Activated naive CD8-positive, alpha-beta T cell treated with anti-CD3 and anti-CD28 coated beads, Interleukin-2, amount 10 ng/mL, durations not matched to agents 7 days and 5 days (primary cell): Measurements from ENCODE around the gene COX7A2L. TPM values are rescaled to one million over a fixed set of nuclear protein-coding genes. Genes with fewer than 3 reads are reported as not detected.
"Not testable (repeated sequence)": the region's sequence is repeated elsewhere in the genome, so short reads cannot be mapped to it uniquely, and the experiment has no call there.

Experiments used
- ATAC-seq: fragments of 150-1000 bp; cut with Tn5 transposase; one replicate; pipeline ENCODE4 v1.10.0; 2021; ENCODE audit warnings: low read depth, moderate library complexity
- POLR2A ChIA-PET: fragments of 350-600 bp; sonication (Branson Sonifier 250); formaldehyde crosslinking; loops from one replicate; lab custom pipeline; 2021; ENCODE audit warnings: antibody characterized with exemption; lab: Charles Lee
- DNase-seq: peaks from one replicate; pipeline ENCODE4 v3.0.0; 2021
- H3K27ac Mint-ChIP-seq: one replicate; pipeline ENCODE4 v1.8.0; 2022; ENCODE audit warnings: mild to moderate bottlenecking, mixed read lengths
- H3K27me3 Mint-ChIP-seq: one replicate; pipeline ENCODE4 v1.8.0; 2022; ENCODE audit warnings: mild to moderate bottlenecking, moderate library complexity, mixed read lengths
- H3K36me3 Mint-ChIP-seq: one replicate; pipeline ENCODE4 v1.8.0; 2021; ENCODE audit warnings: mild to moderate bottlenecking, mixed read lengths
- H3K4me1 Mint-ChIP-seq: one replicate; pipeline ENCODE4 v1.8.0; 2021; ENCODE audit warnings: mixed read lengths
- H3K4me3 Mint-ChIP-seq: one replicate; pipeline ENCODE4 v1.8.0; 2022; ENCODE audit warnings: mild to moderate bottlenecking, moderate library complexity, mixed read lengths
- H3K9me3 Mint-ChIP-seq: one replicate; pipeline ENCODE4 v1.8.0; 2021; ENCODE audit warnings: mixed read lengths
- total RNA-seq, 2 experiments: library from RNA; stranded (reverse); gene quantifications; one replicate each; pipeline ENCODE4 v1.2.3, GENCODE V29; 2021

The COX7A2L gene
- total RNA-seq, 2 experiments from 2014 or later: 88.0 to 92.0 TPM

- no peak for DNase-seq
- peaks cover 40% of the 10 kb centered on the region for H3K4me1 Mint-ChIP-seq
- POLR2A ChIA-PET: interaction anchor here (0.6 to 2.3 kb wide), 6 partner anchors 20 to 261 kb away, joined by 3 to 6 read pairs (median 4); no protein-coding TSS in a partner anchor
- peaks cover 10% of the 10 kb centered on the region for H3K36me3 Mint-ChIP-seq
- peak overlapping the region; percentile 92 for H3K4me3 Mint-ChIP-seq
- no peaks in the 10 kb centered on the region for H3K9me3 Mint-ChIP-seq
- H3K27ac Mint-ChIP-seq: peak overlapping the region; percentile 93
- H3K27me3 Mint-ChIP-seq: no peaks in the 10 kb centered on the region
- no peak for ATAC-seq
Measured at GRCh38 chr2:42360493-42360889, 526 bp downstream of the COX7A2L start.

GRCh38 chr2:42359965-42360483, 993 bp downstream of the COX7A2L start:
- H3K27me3 Mint-ChIP-seq: no peaks in the 10 kb centered on the region
- DNase-seq: peak; percentile 55
- peak; percentile 3 for ATAC-seq

GRCh38 chr2:42359304-42359964, 1.6 kb downstream of the COX7A2L start:
- DNase-seq: no peak
- ATAC-seq: no peak
- peaks cover 10% of the 10 kb centered on the region for H3K36me3 Mint-ChIP-seq
- no peaks in the 10 kb centered on the region for H3K27me3 Mint-ChIP-seq
- POLR2A ChIA-PET: interaction anchor here (0.9 to 2.3 kb wide), 4 partner anchors 19 to 260 kb away, joined by 3 to 6 read pairs (median 4); no protein-coding TSS in a partner anchor
- H3K4me1 Mint-ChIP-seq: peaks cover 44% of the 10 kb centered on the region
- peak overlapping the region; percentile 93 for H3K27ac Mint-ChIP-seq
- no peaks in the 10 kb centered on the region for H3K9me3 Mint-ChIP-seq
- H3K4me3 Mint-ChIP-seq: peak overlapping the region; percentile 92

More at GRCh38 chr2:42359965-42360483, 993 bp downstream of the COX7A2L start:
- peak overlapping the region; percentile 93 for H3K27ac Mint-ChIP-seq
- H3K36me3 Mint-ChIP-seq: peaks cover 10% of the 10 kb centered on the region
- peaks cover 40% of the 10 kb centered on the region for H3K4me1 Mint-ChIP-seq
- no peaks in the 10 kb centered on the region for H3K9me3 Mint-ChIP-seq
- H3K4me3 Mint-ChIP-seq: peak overlapping the region; percentile 92
- POLR2A ChIA-PET: interaction anchor here (0.6 to 2.3 kb wide), 6 partner anchors 20 to 260 kb away, joined by 3 to 6 read pairs (median 4); no protein-coding TSS in a partner anchor

GRCh38 chr2:42353792-42354429, 7.1 kb downstream of the COX7A2L start:
- H3K36me3 Mint-ChIP-seq: peaks cover 40% of the 10 kb centered on the region
- H3K27me3 Mint-ChIP-seq: no peaks in the 10 kb centered on the region
- H3K9me3 Mint-ChIP-seq: no peaks in the 10 kb centered on the region
- POLR2A ChIA-PET: no interaction called here
- peak overlapping the region; percentile 17 for H3K27ac Mint-ChIP-seq
- H3K4me1 Mint-ChIP-seq: peaks cover 31% of the 10 kb centered on the region
- ATAC-seq: peak; percentile 71
- DNase-seq: no peak
- H3K4me3 Mint-ChIP-seq: peak overlapping the region; percentile 20

GRCh38 chr2:42351864-42352263, 9.2 kb downstream of the COX7A2L start:
- no peaks in the 10 kb centered on the region for H3K9me3 Mint-ChIP-seq
- H3K36me3 Mint-ChIP-seq: peaks cover 49% of the 10 kb centered on the region
- ATAC-seq: no peak
- no peak overlapping the region for H3K27ac Mint-ChIP-seq
- DNase-seq: no peak
- no peaks in the 10 kb centered on the region for H3K27me3 Mint-ChIP-seq
- peaks cover 15% of the 10 kb centered on the region for H3K4me1 Mint-ChIP-seq
- no peak overlapping the region for H3K4me3 Mint-ChIP-seq
- POLR2A ChIA-PET: no interaction called here

GRCh38 chr2:42350434-42351063, 10.5 kb downstream of the COX7A2L start:
- no peak for ATAC-seq

GRCh38 chr2:42348113-42348805, 12.8 kb downstream of the COX7A2L start:
- Mint-ChIP-seq H3K27ac (no peak overlapping the region), H3K27me3 (no peaks in the 10 kb centered on the region), H3K9me3 (no peaks in the 10 kb centered on the region), H3K4me3 (no peak overlapping the region), H3K4me1 (peaks cover 7% of the 10 kb centered on the region), H3K36me3 (peaks cover 56% of the 10 kb centered on the region)
- POLR2A ChIA-PET: no interaction called here
- ATAC-seq (no peak), DNase-seq (no peak)

More at GRCh38 chr2:42350434-42351063, 10.5 kb downstream of the COX7A2L start:
- H3K27me3 Mint-ChIP-seq: no peaks in the 10 kb centered on the region
- H3K27ac Mint-ChIP-seq: no peak overlapping the region
- POLR2A ChIA-PET: no interaction called here
- DNase-seq: no peak
- no peaks in the 10 kb centered on the region for H3K9me3 Mint-ChIP-seq
- peaks cover 51% of the 10 kb centered on the region for H3K36me3 Mint-ChIP-seq
- no peak overlapping the region for H3K4me3 Mint-ChIP-seq
- peaks cover 12% of the 10 kb centered on the region for H3K4me1 Mint-ChIP-seq

- H3K27ac Mint-ChIP-seq, H3K9me3 Mint-ChIP-seq, ATAC-seq, POLR2A ChIA-PET, H3K27me3 Mint-ChIP-seq, H3K4me3 Mint-ChIP-seq, DNase-seq: not testable (repeated sequence)
- H3K4me1 Mint-ChIP-seq: peaks cover 11% of the 10 kb centered on the region
- H3K36me3 Mint-ChIP-seq: peaks cover 53% of the 10 kb centered on the region
Measured at GRCh38 chr2:42347518-42347917, 13.5 kb downstream of the COX7A2L start.

- H3K27me3 Mint-ChIP-seq, DNase-seq, H3K27ac Mint-ChIP-seq, H3K4me3 Mint-ChIP-seq, ATAC-seq, POLR2A ChIA-PET, H3K9me3 Mint-ChIP-seq: not testable (repeated sequence)
- Mint-ChIP-seq H3K36me3 (peaks cover 52% of the 10 kb centered on the region), H3K4me1 (peaks cover 18% of the 10 kb centered on the region)
Measured at GRCh38 chr2:42346856-42347255, 14.2 kb downstream of the COX7A2L start.

- POLR2A ChIA-PET: interaction anchor here (0.6 kb wide), 1 partner anchor 123 kb away, joined by 6 read pairs; no protein-coding TSS in a partner anchor
- ATAC-seq (no peak), DNase-seq (no peak)
- Mint-ChIP-seq H3K4me3 (no peak overlapping the region), H3K36me3 (peaks cover 50% of the 10 kb centered on the region), H3K27me3 (no peaks in the 10 kb centered on the region), H3K27ac (no peak overlapping the region), H3K4me1 (peaks cover 24% of the 10 kb centered on the region), H3K9me3 (no peaks in the 10 kb centered on the region)
Measured at GRCh38 chr2:42345986-42346385, 15.0 kb downstream of the COX7A2L start.

- no peaks in the 10 kb centered on the region for H3K27me3 Mint-ChIP-seq
- POLR2A ChIA-PET: no interaction called here
- no peaks in the 10 kb centered on the region for H3K9me3 Mint-ChIP-seq
- H3K36me3 Mint-ChIP-seq: peaks cover 53% of the 10 kb centered on the region
- no peak overlapping the region for H3K4me3 Mint-ChIP-seq
- H3K27ac Mint-ChIP-seq: no peak overlapping the region
- DNase-seq: no peak
- ATAC-seq: no peak
- peaks cover 24% of the 10 kb centered on the region for H3K4me1 Mint-ChIP-seq
Measured at GRCh38 chr2:42342795-42343241, 18.2 kb downstream of the COX7A2L start.

- H3K36me3 Mint-ChIP-seq: peaks cover 56% of the 10 kb centered on the region
- no peaks in the 10 kb centered on the region for H3K27me3 Mint-ChIP-seq
- H3K4me3 Mint-ChIP-seq: no peak overlapping the region
- H3K4me1 Mint-ChIP-seq: peaks cover 24% of the 10 kb centered on the region
- H3K9me3 Mint-ChIP-seq: peaks cover under 1% of the 10 kb centered on the region
- ATAC-seq (peak; percentile 66), DNase-seq (no peak)
- peak overlapping the region; percentile 82 for H3K27ac Mint-ChIP-seq
- POLR2A ChIA-PET: interaction anchor here (0.6 to 0.8 kb wide), 2 partner anchors 20 to 144 kb away, joined by 3 to 6 read pairs; no protein-coding TSS in a partner anchor
Measured at GRCh38 chr2:42342061-42342794, 18.8 kb downstream of the COX7A2L start.
